Smooth muscle cell (in vitro differentiated cells): Measurements from ENCODE around the gene SYNE1. TPM values are rescaled to one million over a fixed set of nuclear protein-coding genes. Genes with fewer than 3 reads are reported as not detected.
A peak's percentile ranks its signal among the peaks of the same experiment; 100 is the strongest.

Experiments used
- DNase-seq: peaks from one replicate; lab custom pipeline; 2025; ENCODE audit not compliant: unreplicated experiment; lab: John Stamatoyannopoulos, UW
- H2AFZ ChIP-seq: fragments of 200-600 bp; sonication (generic); 2 replicates; pipeline ENCODE4 v1.6.0; 2016; ENCODE audit warnings: antibody characterized with exemption, low read depth, mild to moderate bottlenecking
- H3F3A ChIP-seq: fragments of 200-600 bp; sonication (generic); 2 replicates; pipeline ENCODE4 v1.6.0; 2017; ENCODE audit warnings: antibody characterized with exemption, low read depth
- H3K27ac ChIP-seq: fragments of 200-600 bp; sonication (generic); 2 replicates; pipeline ENCODE4 v1.5.1; 2016; ENCODE audit warnings: low read depth, mild to moderate bottlenecking
- H3K27me3 ChIP-seq: fragments of 200-600 bp; sonication (generic); 2 replicates; pipeline ENCODE4 v1.6.1; 2016; ENCODE audit warnings: low read depth, mild to moderate bottlenecking
- H3K36me3 ChIP-seq: fragments of 200-600 bp; sonication (generic); 2 replicates; pipeline ENCODE4 v1.5.1; 2016; ENCODE audit warnings: low read depth
- H3K4me1 ChIP-seq: fragments of 200-600 bp; sonication (generic); 2 replicates; pipeline ENCODE4 v1.5.1; 2016; ENCODE audit warnings: low read depth
- H3K4me2 ChIP-seq: fragments of 200-600 bp; sonication (generic); 2 replicates; pipeline ENCODE4 v1.6.0; 2016; ENCODE audit warnings: mild to moderate bottlenecking
- H3K4me3 ChIP-seq: fragments of 200-600 bp; sonication (generic); 2 replicates; pipeline ENCODE4 v1.5.1; 2016; ENCODE audit warnings: mild to moderate bottlenecking
- H3K79me2 ChIP-seq: fragments of 200-600 bp; sonication (generic); 2 replicates; pipeline ENCODE4 v1.6.0; 2016; ENCODE audit warnings: low read depth, mild to moderate bottlenecking
- H3K9ac ChIP-seq: fragments of 200-600 bp; sonication (generic); 2 replicates; pipeline ENCODE4 v1.6.0; 2016; ENCODE audit warnings: low read depth
- H3K9me3 ChIP-seq: fragments of 200-600 bp; sonication (generic); replicated peaks from 2 replicates; pipeline ENCODE4 v1.5.1; 2016; ENCODE audit warnings: low read depth
- H4K20me1 ChIP-seq: fragments of 200-600 bp; sonication (generic); 2 replicates; pipeline ENCODE4 v1.6.0; 2016; ENCODE audit warnings: low read depth
- CTCF ChIP-seq: fragments of 200-600 bp; sonication (generic); IDR thresholded peaks from 2 replicates; pipeline ENCODE4 v1.5.1; 2017; ENCODE audit warnings: borderline replicate concordance, mild to moderate bottlenecking, antibody characterized with exemption; ENCODE audit not compliant: insufficient read depth, poor library complexity, severe bottlenecking
- WGBS: methylation state at CpG from one replicate; pipeline ENCODE4 v1.1.7; 2016; ENCODE audit warnings: low lambda C conversion rate; 5-methylcytosine and 5-hydroxymethylcytosine counted together
- polyA plus RNA-seq: library from polyadenylated mRNA; unstranded; fragments of >200 nt; fragmentation: Nextera tagmentation; extraction: Ambion mirVana; gene quantifications from 2 replicates; pipeline ENCODE4 v1.2.1, GENCODE V29; 2016
- total RNA-seq: library from RNA; depleted of rRNA; stranded (reverse); fragments of >200 nt; gene quantifications from 2 replicates; pipeline ENCODE4 v1.2.3, GENCODE V29; 2014

Gene SYNE1
- total and polyA plus RNA-seq, 2 experiments from 2014 or later, result 18.2 to 56.2 TPM

DNA sequence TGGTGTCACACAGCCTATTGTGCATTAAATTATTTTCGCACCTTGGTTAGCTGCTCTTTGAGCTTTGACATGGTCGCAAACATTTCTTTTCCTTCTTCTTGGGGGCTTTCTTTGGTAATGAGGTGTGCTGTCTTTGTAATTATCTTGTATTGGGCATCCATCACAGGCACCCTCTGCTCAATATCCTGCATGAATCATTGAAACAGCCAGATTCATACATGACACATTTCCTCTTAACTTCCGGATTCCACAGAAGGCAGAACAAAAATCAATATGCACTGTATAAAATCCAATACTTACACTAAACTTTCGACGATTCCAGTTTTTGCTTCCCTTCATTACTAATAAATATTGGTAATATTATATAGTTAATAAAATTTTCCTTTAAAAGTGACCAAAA is 175.6 kb downstream of the SYNE1 start:
- TF ChIP-seq CTCF, result no peak
- Histone ChIP-seq H3K27ac (no peak overlapping the region), H4K20me1 (no peaks in the 10 kb centered on the region), H3K4me1 (no peaks in the 10 kb centered on the region), H3F3A (no peaks in the 10 kb centered on the region), H3K4me2 (no peak overlapping the region), H2AFZ (no peak overlapping the region), H3K36me3 (no peaks in the 10 kb centered on the region), H3K4me3 (no peak overlapping the region), H3K27me3 (no peaks in the 10 kb centered on the region), H3K79me2 (no peaks in the 10 kb centered on the region), H3K9me3 (no peaks in the 10 kb centered on the region), H3K9ac (no peak overlapping the region)
- 75% methylated on average over 5 of the region's 5 CpGs for WGBS
- DNase-seq, result no peak

- no peaks in the 10 kb centered on the region for H3K9me3 ChIP-seq
- no peaks in the 10 kb centered on the region for H3K79me2 ChIP-seq
- H3K4me1 ChIP-seq, result no peaks in the 10 kb centered on the region
- H3F3A ChIP-seq, result no peaks in the 10 kb centered on the region
- H2AFZ ChIP-seq, result peak overlapping the region; percentile 25
- 39% methylated on average over 8 of the region's 8 CpGs for WGBS
- no peaks in the 10 kb centered on the region for H4K20me1 ChIP-seq
- no peak for TF ChIP-seq CTCF
- H3K27ac ChIP-seq, result peak overlapping the region; percentile 25
- no peaks in the 10 kb centered on the region for H3K36me3 ChIP-seq
- no peaks in the 10 kb centered on the region for H3K27me3 ChIP-seq
- no peak for DNase-seq
- H3K4me2 ChIP-seq, result peak overlapping the region; percentile 1
- no peak overlapping the region for H3K4me3 ChIP-seq
- no peak overlapping the region for H3K9ac ChIP-seq
Measured at GRCh38 chr6:152458648-152459644, 178.2 kb downstream of the SYNE1 start.

GRCh38 chr6:152457949-152458624 is 179.1 kb downstream of the SYNE1 start:
- WGBS, result 83% methylated on average over 4 of the region's 4 CpGs
- Histone ChIP-seq H4K20me1 (no peaks in the 10 kb centered on the region), H3K27ac (no peak overlapping the region), H3K9me3 (no peaks in the 10 kb centered on the region), H3K27me3 (no peaks in the 10 kb centered on the region), H2AFZ (peak overlapping the region; percentile 25), H3F3A (no peaks in the 10 kb centered on the region), H3K4me2 (peak overlapping the region; percentile 1), H3K4me3 (no peak overlapping the region), H3K4me1 (no peaks in the 10 kb centered on the region), H3K9ac (no peak overlapping the region), H3K79me2 (no peaks in the 10 kb centered on the region), H3K36me3 (no peaks in the 10 kb centered on the region)
- DNase-seq, result no peak
- TF ChIP-seq CTCF, result no peak
